ENCODE results near the gene MANEAL. TPM values are rescaled to one million over a fixed set of nuclear protein-coding genes. Genes with fewer than 3 reads are reported as not detected.

The MANEAL gene
- total and polyA plus RNA-seq, 2 of the 4 experiments (the other 2 are of a cell fraction): 0.54 to 0.55 TPM

DNA sequence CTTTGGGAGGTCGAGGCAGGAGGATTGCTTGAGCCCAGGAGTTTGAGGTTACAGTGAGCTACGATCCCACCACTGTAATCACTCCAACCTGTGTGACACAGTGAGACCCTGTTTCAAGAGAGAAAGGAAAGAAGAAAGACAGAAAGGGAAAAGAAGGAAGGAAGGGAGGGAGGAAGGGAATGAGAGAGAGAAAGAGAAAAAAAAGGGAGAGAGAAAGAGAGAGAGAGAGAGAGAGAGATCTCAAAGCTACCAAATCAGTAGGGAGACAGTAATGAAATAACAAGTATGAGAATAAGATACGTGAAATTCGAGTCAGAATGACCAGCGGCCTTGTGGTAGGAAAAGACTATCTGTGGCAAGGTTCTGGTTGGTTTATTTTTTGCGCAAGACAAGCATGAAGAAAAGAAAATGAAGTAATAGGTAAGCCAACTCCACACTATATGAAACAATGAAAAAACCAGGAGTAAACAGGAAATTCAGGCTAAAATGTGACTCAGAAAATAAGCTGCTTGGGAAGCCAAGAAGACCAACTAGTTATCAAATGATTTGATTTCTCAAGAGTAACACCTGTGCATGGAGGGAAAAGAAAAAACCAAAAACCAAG is 56.8 kb downstream of the MANEAL start:
- H4K91ac ChIP-seq (ENCODE audit: insufficient read depth, low read depth, low read length): no peak overlapping the region
- no peak overlapping the region for H2BK20ac ChIP-seq (ENCODE audit: low read depth, low read length)
- no peak overlapping the region for H3K18ac ChIP-seq (ENCODE audit: low read depth, low read length)
- H3K23ac ChIP-seq (ENCODE audit: low read depth, low read length): no peak overlapping the region
- no peaks in the 10 kb centered on the region for H3K27me3 ChIP-seq (ENCODE audit: control insufficient read depth, insufficient read depth, low read length)
- H2BK15ac ChIP-seq (ENCODE audit: low read depth, low read length): no peak overlapping the region
- H3K4me2 ChIP-seq (ENCODE audit: low read depth, low read length): no peak overlapping the region
- BruUV-seq (replicated peaks): no TSS peak
- no peak overlapping the region for H3K9ac ChIP-seq (ENCODE audit: low read depth, low read length)
- H2AK5ac ChIP-seq (ENCODE audit: low read depth, low read length): no peak overlapping the region
- H3K36me3 ChIP-seq (ENCODE audit: control insufficient read depth, insufficient read depth, low read length): peaks cover 8% of the 10 kb centered on the region
- ATAC-seq (ENCODE audit: low read depth): no peak
- H3K4me1 ChIP-seq (ENCODE audit: control insufficient read depth, insufficient read depth, low read length): peaks cover 4% of the 10 kb centered on the region; the same call in 1 of the 2 replicates
- intact Hi-C loops (cut with micrococcal nuclease): no loop called here
- ChIA-PET CTCF (interaction anchor here (0.8 to 0.9 kb wide), 3 partner anchors 9 to 39 kb away, joined by 3 read pairs; partner anchors contain the start of gene MTF1), POLR2A (ENCODE audit: unreplicated experiment) (no interaction called here)
- H2AK9ac ChIP-seq (replicated peaks; ENCODE audit: low read depth, low read length, poor library complexity): no peak overlapping the region
- H4K8ac ChIP-seq (ENCODE audit: low read depth in 2 of 2, low read length in 2 of 2): no peak overlapping the region
- peaks cover 21% of the 10 kb centered on the region; the same call in 1 of the 2 replicates for H4K20me1 ChIP-seq (ENCODE audit: insufficient read depth, low read length)
- H3K4ac ChIP-seq (ENCODE audit: low read depth, low read length): no peak overlapping the region
- no peak overlapping the region for H3K14ac ChIP-seq (replicated peaks; ENCODE audit: low read depth, low read length)
- peak; percentile 19 for DNase-seq
- peaks cover 7% of the 10 kb centered on the region for H3K9me1 ChIP-seq (ENCODE audit: insufficient read depth, low read length)
- no peak overlapping the region for H3K56ac ChIP-seq (ENCODE audit: extremely low read depth, insufficient read depth, low read length)
- in situ Hi-C loops (cut with MboI; ENCODE audit: low sequenced_read_pairs): no loop called here
- H2BK120ac ChIP-seq (ENCODE audit: low read depth, low read length): no peak overlapping the region
- TF ChIP-seq, protein P1, sequence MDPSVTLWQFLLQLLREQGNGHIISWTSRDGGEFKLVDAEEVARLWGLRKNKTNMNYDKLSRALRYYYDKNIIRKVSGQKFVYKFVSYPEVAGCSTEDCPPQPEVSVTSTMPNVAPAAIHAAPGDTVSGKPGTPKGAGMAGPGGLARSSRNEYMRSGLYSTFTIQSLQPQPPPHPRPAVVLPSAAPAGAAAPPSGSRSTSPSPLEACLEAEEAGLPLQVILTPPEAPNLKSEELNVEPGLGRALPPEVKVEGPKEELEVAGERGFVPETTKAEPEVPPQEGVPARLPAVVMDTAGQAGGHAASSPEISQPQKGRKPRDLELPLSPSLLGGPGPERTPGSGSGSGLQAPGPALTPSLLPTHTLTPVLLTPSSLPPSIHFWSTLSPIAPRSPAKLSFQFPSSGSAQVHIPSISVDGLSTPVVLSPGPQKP (IDR thresholded peaks at IDR 0.05; ENCODE audit: borderline replicate concordance, low read depth, low read length): no peak
- TF ChIP-seq CHD1 (IDR thresholded peaks at IDR 0.05; ENCODE audit: low read depth, low read length): no peak
- peak; percentile 16; the same call in 1 of the 2 replicates for TF ChIP-seq CEBPB (IDR thresholded peaks at IDR 0.05; ENCODE audit: low read depth, low read length)
- H3K4me3 ChIP-seq (ENCODE audit: insufficient read depth, low read depth, low read length): no peak overlapping the region
- no peak overlapping the region for H3K27ac ChIP-seq (ENCODE audit: insufficient read depth, low read length)
- H2BK5ac ChIP-seq (ENCODE audit: low read depth, low read length, poor library complexity, severe bottlenecking): peak overlapping the region; percentile 11
- dilution Hi-C loops (cut with HindIII; ENCODE audit: low sequenced_read_pairs, unreplicated experiment): no loop called here
- H3K9me3 ChIP-seq (ENCODE audit: control insufficient read depth, insufficient read depth, low read length): no peaks in the 10 kb centered on the region
- H4K5ac ChIP-seq (ENCODE audit: low read depth, low read length): no peak overlapping the region
- H2AFZ ChIP-seq (replicated peaks; ENCODE audit: low read length, poor library complexity): no peak overlapping the region
- peaks cover 47 to 73% of the 10 kb centered on the region in 2 experiments for H3K79me1 ChIP-seq (ENCODE audit: low read depth in 1 of 2, low read length in 2 of 2)
- WGBS, 2 experiments (ENCODE audit: extremely low coverage in 2 of 2, insufficient read length in 1 of 2): 84% methylated on average over 3 of the region's 6 CpGs; no CpG with 5 or more reads in 1 of the 2 experiments

Other genes with a start within 250 kb of the MANEAL start
- 11.3 and 13.9 TPM in 2 replicates for gene SNIP1, start 239.6 kb upstream of the MANEAL start, total RNA-seq (2012; rRNA removed)
- gene SNIP1, start 239.6 kb upstream of the MANEAL start, polyA plus RNA-seq (2012; rRNA removed): 6.8 and 7.7 TPM in 2 replicates
- 8.1 and 9.1 TPM in 2 replicates for gene DNALI1, start 236.9 kb upstream of the MANEAL start, total RNA-seq (2012; rRNA removed)
- 9.1 and 10.1 TPM in 2 replicates for gene DNALI1, start 236.9 kb upstream of the MANEAL start, polyA plus RNA-seq (2012; rRNA removed)
- 77.4 and 90.3 TPM in 2 replicates for gene GNL2, start 197.9 kb upstream of the MANEAL start, total RNA-seq (2012; rRNA removed)
- 42.9 and 49.4 TPM in 2 replicates for gene GNL2, start 197.9 kb upstream of the MANEAL start, polyA plus RNA-seq (2012; rRNA removed)
- not detected in 2 replicates for gene RSPO1, start 159.0 kb upstream of the MANEAL start, total RNA-seq (2012; rRNA removed)
- not detected in 2 replicates for gene RSPO1, start 159.0 kb upstream of the MANEAL start, polyA plus RNA-seq (2012; rRNA removed)
- 5.9 and 6.1 TPM in 2 replicates for gene CDCA8, start 101.3 kb upstream of the MANEAL start, total RNA-seq (2012; rRNA removed)
- gene CDCA8, start 101.3 kb upstream of the MANEAL start, polyA plus RNA-seq (2012; rRNA removed): 25.2 and 25.7 TPM in 2 replicates
- gene EPHA10, start 28.7 kb upstream of the MANEAL start, total RNA-seq (2012; rRNA removed): not detected in 2 replicates
- not detected in 2 replicates for gene EPHA10, start 28.7 kb upstream of the MANEAL start, polyA plus RNA-seq (2012; rRNA removed)
- gene C1orf122, start 13.9 kb downstream of the MANEAL start, total RNA-seq (2012; rRNA removed): 2.0 and 2.2 TPM in 2 replicates
- gene C1orf122, start 13.9 kb downstream of the MANEAL start, polyA plus RNA-seq (2012; rRNA removed): 13.6 and 27.6 TPM in 2 replicates
- 19.2 and 21.7 TPM in 2 replicates for gene YRDC, start 14.4 kb downstream of the MANEAL start, total RNA-seq (2012; rRNA removed)
- 21.0 and 25.0 TPM in 2 replicates for gene YRDC, start 14.4 kb downstream of the MANEAL start, polyA plus RNA-seq (2012; rRNA removed)
- 2.2 and 2.3 TPM in 2 replicates for gene MTF1, start 65.7 kb downstream of the MANEAL start, total RNA-seq (2012; rRNA removed)
- 4.7 and 5.0 TPM in 2 replicates for gene MTF1, start 65.7 kb downstream of the MANEAL start, polyA plus RNA-seq (2012; rRNA removed)
- gene INPP5B, start 153.2 kb downstream of the MANEAL start, total RNA-seq (2012; rRNA removed): 17.2 and 20.4 TPM in 2 replicates
- gene INPP5B, start 153.2 kb downstream of the MANEAL start, polyA plus RNA-seq (2012; rRNA removed): 8.0 and 9.4 TPM in 2 replicates
- 90.0 and 109 TPM in 2 replicates for gene SF3A3, start 196.2 kb downstream of the MANEAL start, total RNA-seq (2012; rRNA removed)
- 35.7 and 39.9 TPM in 2 replicates for gene SF3A3, start 196.2 kb downstream of the MANEAL start, polyA plus RNA-seq (2012; rRNA removed)
- gene FHL3, start 211.7 kb downstream of the MANEAL start, total RNA-seq (2012; rRNA removed): 7.2 and 11.5 TPM in 2 replicates
- 26.0 and 27.1 TPM in 2 replicates for gene FHL3, start 211.7 kb downstream of the MANEAL start, polyA plus RNA-seq (2012; rRNA removed)
- gene UTP11, start 218.9 kb downstream of the MANEAL start, total RNA-seq (2012; rRNA removed): 27.8 and 58.3 TPM in 2 replicates
- gene UTP11, start 218.9 kb downstream of the MANEAL start, polyA plus RNA-seq (2012; rRNA removed): 19.3 and 22.0 TPM in 2 replicates